HG03439 (cell line): ENCODE measurements around the gene NENF.

ENCODE experiments used
- ATAC-seq: cut with Tn5 transposase; IDR thresholded peaks from one replicate; pipeline ENCODE4 v1.9.1; 2021; ENCODE audit warnings: mild to moderate bottlenecking, moderate library complexity; ENCODE audit not compliant: unreplicated experiment

Gene NENF

GRCh38 chr1:212430955-212431394 is 1.7 kb upstream of the NENF start:
- no peak for ATAC-seq

GRCh38 chr1:212431644-212432043 is 1.1 kb upstream of the NENF start:
- ATAC-seq, result no peak

- ATAC-seq, result no peak
Measured at GRCh38 chr1:212432272-212432660, 454 bp upstream of the NENF start.

GRCh38 chr1:212433577-212434462 is 1.1 kb downstream of the NENF start:
- no peak for ATAC-seq

- ATAC-seq, result no peak
Measured at GRCh38 chr1:212434992-212435391, 2.3 kb downstream of the NENF start.

GRCh38 chr1:212437179-212437798 is 4.6 kb downstream of the NENF start:
- ATAC-seq, result no peak

- no peak for ATAC-seq
Measured at GRCh38 chr1:212438831-212439237, 6.1 kb downstream of the NENF start.

GRCh38 chr1:212440419-212440818 is 7.7 kb downstream of the NENF start:
- no peak for ATAC-seq

GRCh38 chr1:212442408-212442807 is 9.7 kb downstream of the NENF start:
- ATAC-seq, result no peak

- ATAC-seq, result no peak
Measured at GRCh38 chr1:212446333-212446732, 13.6 kb downstream of the NENF start.

GRCh38 chr1:212447478-212447877 is 14.8 kb downstream of the NENF start:
- no peak for ATAC-seq

GRCh38 chr1:212450331-212450881 is 17.7 kb downstream of the NENF start:
- ATAC-seq, result no peak

GRCh38 chr1:212451416-212452322 is 18.9 kb downstream of the NENF start:
- ATAC-seq, result no peak

GRCh38 chr1:212452323-212453155 is 19.8 kb downstream of the NENF start:
- no peak for ATAC-seq

- ATAC-seq, result no peak
Measured at GRCh38 chr1:212453156-212453857, 20.6 kb downstream of the NENF start.

GRCh38 chr1:212454741-212455140 is 22.0 kb downstream of the NENF start:
- no peak for ATAC-seq

- no peak for ATAC-seq
Measured at GRCh38 chr1:212455401-212455800, 22.7 kb downstream of the NENF start.

- ATAC-seq, result no peak
Measured at GRCh38 chr1:212455803-212456528, 23.2 kb downstream of the NENF start.
